Vagina (tissue), 2 donors: ENCODE measurements around the gene CORO2B. TPM values are rescaled to one million over a fixed set of nuclear protein-coding genes. Genes with fewer than 3 reads are reported as not detected.

ENCODE experiments used
- DNase-seq, 2 donors: peaks; one replicate each; pipeline ENCODE4 v3.0.0-alpha.2; 2017; ENCODE audit errors: extremely low spot score in 2 of 2
- H3K27ac ChIP-seq: fragments of 200-600 bp; sonication (generic); one replicate; pipeline ENCODE4 v1.5.1; 2019
- H3K27me3 ChIP-seq: fragments of 200-600 bp; sonication (generic); one replicate; pipeline ENCODE4 v1.5.1; 2019
- H3K36me3 ChIP-seq, 2 donors: fragments of 200-600 bp; sonication (generic); one replicate each; pipeline ENCODE4 v1.5.1; 2017 to 2019
- H3K4me1 ChIP-seq: fragments of 200-600 bp; sonication (generic); one replicate; pipeline ENCODE4 v1.5.1; 2019
- H3K4me3 ChIP-seq, 2 donors: fragments of 200-600 bp; sonication (generic); 1 replicate in 1 of 2; 2 replicates in 1 of 2; pipeline ENCODE4 v1.5.1; 2016 to 2019
- H3K9me3 ChIP-seq: fragments of 200-600 bp; sonication (generic); one replicate; pipeline ENCODE4 v1.5.1; 2019
- POLR2A ChIP-seq, 2 donors: fragments of 450-650 bp; IDR thresholded peaks; one replicate each; pipeline ENCODE4 v1.6.1; 2017; ENCODE audit warnings: antibody characterized with exemption in 2 of 2, mild to moderate bottlenecking in 2 of 2, moderate library complexity in 2 of 2
- POLR2AphosphoS5 ChIP-seq, 2 donors: sonication (generic); formaldehyde crosslinking; IDR thresholded peaks; one replicate each; pipeline ENCODE4 v1.9.0; 2017; ENCODE audit warnings: antibody characterized with exemption in 2 of 2, mild to moderate bottlenecking in 2 of 2, low read depth in 1 of 2; ENCODE audit not compliant: insufficient read depth in 1 of 2
- intact Hi-C: fragments of 100-400 bp; cut with DNase I; formaldehyde crosslinking; loops from one replicate; pipeline ENCODE4 v1.15.1; 2023
- total RNA-seq: library from RNA; depleted of rRNA; stranded (reverse); fragments of >200 nt; gene quantifications from one replicate; pipeline ENCODE4 v1.2.3, GENCODE V29; 2016
- TF ChIP-seq, protein P1 (sequence below), 3 experiments: fragments of 450-650 bp in 2 of 3; fragments of 200-600 bp in 1 of 3; sonication (generic) in 1 of 3; IDR thresholded peaks; one replicate each; pipeline ENCODE4 v1.5.1; 2017 to 2019; ENCODE audit warnings: antibody characterized with exemption in 3 of 3, mild to moderate bottlenecking in 2 of 3, moderate library complexity in 2 of 3

Gene CORO2B
- total RNA-seq, 1 donor from 2014 or later: 4.7 TPM

DNA sequence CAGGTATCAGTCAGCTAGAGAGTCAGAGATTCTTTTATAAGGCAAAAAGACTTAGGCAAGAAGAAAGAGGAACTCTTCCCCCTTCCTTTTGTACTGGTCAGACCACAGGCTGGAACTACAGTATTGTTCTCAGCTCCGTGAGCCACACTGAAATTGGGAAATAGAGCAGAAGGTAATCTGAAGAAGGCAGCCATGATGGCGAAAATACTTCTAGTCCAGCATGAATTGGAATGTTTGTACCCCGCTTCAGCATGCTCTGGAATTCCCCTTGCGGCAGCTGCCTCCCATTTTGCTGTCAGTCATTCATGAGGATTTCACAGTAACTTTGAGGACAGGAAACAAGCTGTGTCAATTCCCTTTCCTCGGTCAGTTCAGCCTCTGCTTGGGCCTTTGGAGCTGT lies 96.2 kb downstream of the CORO2B start:
- no peak for TF ChIP-seq POLR2AphosphoS5 (IDR thresholded peaks at IDR 0.05; ENCODE audit: insufficient read depth in 1 of 2, low read depth in 1 of 2)
- TF ChIP-seq, protein P1, sequence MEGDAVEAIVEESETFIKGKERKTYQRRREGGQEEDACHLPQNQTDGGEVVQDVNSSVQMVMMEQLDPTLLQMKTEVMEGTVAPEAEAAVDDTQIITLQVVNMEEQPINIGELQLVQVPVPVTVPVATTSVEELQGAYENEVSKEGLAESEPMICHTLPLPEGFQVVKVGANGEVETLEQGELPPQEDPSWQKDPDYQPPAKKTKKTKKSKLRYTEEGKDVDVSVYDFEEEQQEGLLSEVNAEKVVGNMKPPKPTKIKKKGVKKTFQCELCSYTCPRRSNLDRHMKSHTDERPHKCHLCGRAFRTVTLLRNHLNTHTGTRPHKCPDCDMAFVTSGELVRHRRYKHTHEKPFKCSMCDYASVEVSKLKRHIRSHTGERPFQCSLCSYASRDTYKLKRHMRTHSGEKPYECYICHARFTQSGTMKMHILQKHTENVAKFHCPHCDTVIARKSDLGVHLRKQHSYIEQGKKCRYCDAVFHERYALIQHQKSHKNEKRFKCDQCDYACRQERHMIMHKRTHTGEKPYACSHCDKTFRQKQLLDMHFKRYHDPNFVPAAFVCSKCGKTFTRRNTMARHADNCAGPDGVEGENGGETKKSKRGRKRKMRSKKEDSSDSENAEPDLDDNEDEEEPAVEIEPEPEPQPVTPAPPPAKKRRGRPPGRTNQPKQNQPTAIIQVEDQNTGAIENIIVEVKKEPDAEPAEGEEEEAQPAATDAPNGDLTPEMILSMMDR (IDR thresholded peaks at IDR 0.05): no peak
- no peaks in the 10 kb centered on the region for H3K27me3 ChIP-seq
- H3K36me3 ChIP-seq: no peaks in the 10 kb centered on the region
- no peaks in the 10 kb centered on the region for H3K9me3 ChIP-seq
- H3K4me3 ChIP-seq: no peak overlapping the region
- intact Hi-C loops: loop anchor here (5.0 to 10.0 kb wide), 2 partner anchors 118 to 370 kb away; no protein-coding TSS in a partner anchor
- peaks cover 4% of the 10 kb centered on the region for H3K4me1 ChIP-seq
- DNase-seq: no peak
- H3K27ac ChIP-seq: no peak overlapping the region

DNA sequence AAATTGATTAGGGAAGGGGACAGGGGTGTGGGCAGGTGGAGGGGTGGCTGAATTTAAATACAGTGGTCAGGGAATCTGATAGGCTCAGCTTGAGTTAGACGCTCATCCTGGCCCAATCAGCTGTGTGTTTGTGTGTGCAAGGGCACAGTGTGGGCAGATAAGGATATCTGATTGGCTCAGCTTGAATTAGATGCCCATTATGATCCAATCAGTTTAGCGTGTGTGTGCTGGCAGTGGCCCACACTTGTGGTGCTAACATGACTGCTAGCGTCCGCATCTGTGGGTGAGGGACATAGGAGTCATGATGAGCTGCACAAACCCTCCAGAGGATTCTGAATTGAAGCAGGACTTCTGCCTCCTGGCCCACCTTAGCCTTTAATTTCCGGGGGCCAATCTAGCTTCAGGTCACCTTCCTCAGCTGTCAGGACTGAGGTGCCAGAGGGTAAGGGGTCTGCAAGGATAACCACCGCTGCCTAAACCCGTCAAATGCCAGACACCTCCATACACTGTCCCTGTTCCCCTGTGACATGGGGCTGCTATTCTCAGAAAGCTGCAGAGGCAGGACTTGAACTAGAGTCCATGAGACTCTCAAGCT lies 97.3 kb downstream of the CORO2B start:
- TF ChIP-seq POLR2A (IDR thresholded peaks at IDR 0.05) (no peak), POLR2AphosphoS5 (IDR thresholded peaks at IDR 0.05; ENCODE audit: insufficient read depth in 1 of 2, low read depth in 1 of 2) (no peak)
- TF ChIP-seq, protein P1 (IDR thresholded peaks at IDR 0.05): no peak
- DNase-seq: no peak
- Histone ChIP-seq H3K36me3 (no peaks in the 10 kb centered on the region), H3K9me3 (no peaks in the 10 kb centered on the region), H3K4me3 (no peak overlapping the region), H3K27me3 (no peaks in the 10 kb centered on the region), H3K4me1 (peaks cover 4% of the 10 kb centered on the region), H3K27ac (no peak overlapping the region)
- intact Hi-C loops: loop anchor here (10.0 kb wide), 1 partner anchor 371 kb away; no protein-coding TSS in a partner anchor

DNA sequence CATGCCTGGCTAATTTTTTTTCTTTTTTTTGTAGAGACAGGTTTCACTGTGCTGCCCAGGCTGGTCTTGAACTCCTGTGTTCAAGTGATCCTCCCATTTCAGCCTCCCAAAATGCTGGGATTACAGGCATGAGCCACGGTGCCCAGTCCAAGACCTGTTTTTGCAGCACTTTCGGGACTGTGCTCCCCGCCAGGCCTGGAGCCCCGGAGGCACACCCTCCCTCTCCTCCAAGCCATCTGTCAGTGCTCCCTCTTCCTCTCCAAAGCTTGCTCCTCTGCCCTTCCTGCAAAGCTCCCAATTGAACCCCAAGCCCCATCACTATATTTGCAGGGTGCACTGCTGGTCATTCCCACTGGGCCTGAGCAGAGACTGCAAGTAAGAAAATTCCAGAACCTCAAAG lies 98.1 kb downstream of the CORO2B start:
- intact Hi-C loops: loop anchor here (10.0 kb wide), 1 partner anchor 372 kb away; no protein-coding TSS in a partner anchor
- no peaks in the 10 kb centered on the region for H3K9me3 ChIP-seq
- no peaks in the 10 kb centered on the region for H3K27me3 ChIP-seq
- peaks cover 4% of the 10 kb centered on the region for H3K4me1 ChIP-seq
- H3K36me3 ChIP-seq: no peaks in the 10 kb centered on the region
- no peak for TF ChIP-seq POLR2A (IDR thresholded peaks at IDR 0.05)
- TF ChIP-seq, protein P1 (IDR thresholded peaks at IDR 0.05): no peak
- no peak for TF ChIP-seq POLR2AphosphoS5 (IDR thresholded peaks at IDR 0.05; ENCODE audit: insufficient read depth in 1 of 2, low read depth in 1 of 2)
- no peak for DNase-seq
- H3K27ac ChIP-seq: no peak overlapping the region
- H3K4me3 ChIP-seq: no peak overlapping the region

DNA sequence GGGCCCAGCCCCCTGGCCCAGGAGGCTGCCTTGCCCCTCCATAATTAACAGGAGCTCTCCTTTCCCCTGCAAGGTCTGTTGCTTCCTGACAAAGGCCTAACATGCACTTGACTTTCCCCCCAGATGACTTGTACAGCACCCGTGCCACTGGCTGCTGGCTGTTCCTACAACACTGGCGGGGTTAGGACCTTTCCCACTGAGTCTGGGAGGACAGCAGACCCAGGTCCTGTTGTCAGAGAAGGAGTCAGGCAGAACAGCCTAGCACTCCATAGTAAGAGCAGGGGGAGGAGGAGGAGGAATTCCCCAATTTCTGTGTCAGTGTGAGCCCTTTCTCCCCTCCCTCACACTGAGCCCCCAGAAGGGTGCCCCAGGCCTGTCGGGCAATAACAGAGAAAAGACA lies 99.2 kb downstream of the CORO2B start:
- Histone ChIP-seq H3K36me3 (no peaks in the 10 kb centered on the region), H3K4me3 (no peak overlapping the region), H3K9me3 (no peaks in the 10 kb centered on the region), H3K4me1 (peaks cover 4% of the 10 kb centered on the region), H3K27ac (no peak overlapping the region), H3K27me3 (no peaks in the 10 kb centered on the region)
- intact Hi-C loops: loop anchor here (10.0 kb wide), 1 partner anchor 373 kb away; no protein-coding TSS in a partner anchor
- TF ChIP-seq POLR2A (IDR thresholded peaks at IDR 0.05) (no peak), POLR2AphosphoS5 (IDR thresholded peaks at IDR 0.05; ENCODE audit: insufficient read depth in 1 of 2, low read depth in 1 of 2) (no peak)
- TF ChIP-seq, protein P1 (IDR thresholded peaks at IDR 0.05): no peak
- DNase-seq: no peak

DNA sequence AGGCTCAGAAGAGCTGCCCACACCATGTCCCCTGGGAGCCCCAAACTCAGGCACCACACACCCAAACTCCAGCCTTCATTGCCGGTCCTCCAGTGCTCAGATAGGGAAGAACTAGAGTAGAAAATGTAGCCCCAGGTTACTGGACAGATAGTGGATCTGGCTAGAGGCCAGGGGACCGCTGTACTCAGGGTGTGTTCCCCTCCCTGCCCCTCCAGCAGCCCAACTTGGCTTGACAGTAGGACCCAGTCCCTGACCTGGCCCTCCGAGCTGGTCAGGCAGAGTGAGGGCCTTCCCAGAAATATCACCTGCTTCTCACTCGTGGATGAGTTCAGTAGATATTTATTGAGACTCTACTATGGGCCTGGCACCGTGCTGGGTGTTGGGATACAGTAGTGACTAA lies 100.0 kb downstream of the CORO2B start:
- Histone ChIP-seq H3K4me3 (no peak overlapping the region), H3K4me1 (peaks cover 2% of the 10 kb centered on the region), H3K27ac (no peak overlapping the region), H3K36me3 (no peaks in the 10 kb centered on the region), H3K9me3 (no peaks in the 10 kb centered on the region), H3K27me3 (no peaks in the 10 kb centered on the region)
- TF ChIP-seq, protein P1 (IDR thresholded peaks at IDR 0.05): no peak
- TF ChIP-seq POLR2AphosphoS5 (IDR thresholded peaks at IDR 0.05; ENCODE audit: insufficient read depth in 1 of 2, low read depth in 1 of 2) (no peak), POLR2A (IDR thresholded peaks at IDR 0.05) (no peak)
- intact Hi-C loops: loop anchor here (10.0 kb wide), 1 partner anchor 374 kb away; no protein-coding TSS in a partner anchor
- no peak for DNase-seq
